Muscle of leg (tissue), 11 donors: Measurements from ENCODE around the gene TRIM65. TPM values are rescaled to one million over a fixed set of nuclear protein-coding genes. Genes with fewer than 3 reads are reported as not detected.
"Not testable (repeated sequence)": the region's sequence is repeated elsewhere in the genome, so short reads cannot be mapped to it uniquely, and the experiment has no call there.

ENCODE experiments used
- DNase-seq: peaks from one replicate; pipeline ENCODE4 v3.0.0; 2013
- H3K27ac ChIP-seq: one replicate; pipeline ENCODE4 v1.5.1; 2013; ENCODE audit warnings: mild to moderate bottlenecking, low read length, control low read depth
- H3K27me3 ChIP-seq: one replicate; pipeline ENCODE4 v1.6.1; 2013; ENCODE audit warnings: low read length; ENCODE audit not compliant: control insufficient read depth, insufficient read depth
- H3K36me3 ChIP-seq: one replicate; pipeline ENCODE4 v1.6.1; 2013; ENCODE audit warnings: low read length; ENCODE audit not compliant: control insufficient read depth, insufficient read depth
- H3K4me1 ChIP-seq: one replicate; pipeline ENCODE4 v1.6.1; 2013; ENCODE audit warnings: low read length; ENCODE audit not compliant: control insufficient read depth, insufficient read depth
- H3K4me3 ChIP-seq: one replicate; pipeline ENCODE4 v1.5.1; 2013; ENCODE audit warnings: low read length, control low read depth
- H3K9me3 ChIP-seq: replicated peaks from 2 replicates; pipeline ENCODE4 v1.6.1; 2013; ENCODE audit warnings: low read depth, low read length; ENCODE audit not compliant: control insufficient read depth
- WGBS: methylation state at CpG from one replicate; pipeline ENCODE4 v1.1.5; 2013; ENCODE audit warnings: missing lambda C conversion rate; ENCODE audit not compliant: insufficient coverage; 5-methylcytosine and 5-hydroxymethylcytosine counted together
- polyA plus RNA-seq, 8 donors: library from polyadenylated mRNA; unstranded; fragments of 120-200 nt; gene quantifications; one replicate each; pipeline versions ENCODE4 v1.2.1 to v1.2.3, GENCODE V29; 2013; ENCODE audit warnings: inconsistent platforms in 1 of 8, low replicate concordance in 1 of 8; ENCODE audit not compliant: insufficient read length in 8 of 8, insufficient read depth in 1 of 8
- total RNA-seq: library from RNA; stranded (reverse); fragments of 120-200 nt; gene quantifications from one replicate; pipeline ENCODE4 v1.2.4, GENCODE V29; 2013

Gene TRIM65
- total and polyA plus RNA-seq, 9 donors = 12.7 to 19.5 (median 15.8) TPM

- peak; percentile 60 for DNase-seq
- peak overlapping the region; percentile 79 for H3K4me3 ChIP-seq
- H3K27me3 ChIP-seq = no peaks in the 10 kb centered on the region
- 49% methylated on average over 5 of the region's 5 CpGs for whole genome bisulfite sequencing
- H3K4me1 ChIP-seq = peaks cover 54% of the 10 kb centered on the region
- no peaks in the 10 kb centered on the region for H3K9me3 ChIP-seq
- peak overlapping the region; percentile 99 for H3K27ac ChIP-seq
- peaks cover 35% of the 10 kb centered on the region for H3K36me3 ChIP-seq
Observed at GRCh38 chr17:75875940-75876189, 20.9 kb downstream of the TRIM65 start.

- Histone ChIP-seq H3K4me3 (no peak overlapping the region), H3K9me3 (no peaks in the 10 kb centered on the region), H3K36me3 (peaks cover 35% of the 10 kb centered on the region), H3K4me1 (peaks cover 58% of the 10 kb centered on the region), H3K27me3 (no peaks in the 10 kb centered on the region), H3K27ac (peak overlapping the region; percentile 99)
- DNase-seq = no peak
- 69% methylated on average over 8 of the region's 18 CpGs for WGBS
Observed at GRCh38 chr17:75875182-75875939, 21.4 kb downstream of the TRIM65 start.

GRCh38 chr17:75874323-75875181 is 22.2 kb downstream of the TRIM65 start:
- Histone ChIP-seq H3K27ac (no peak overlapping the region), H3K36me3 (peaks cover 35% of the 10 kb centered on the region), H3K27me3 (no peaks in the 10 kb centered on the region), H3K4me3 (no peak overlapping the region), H3K4me1 (peaks cover 66% of the 10 kb centered on the region), H3K9me3 (no peaks in the 10 kb centered on the region)
- peak; percentile 10 for DNase-seq
- WGBS = 85% methylated on average over 29 of the region's 38 CpGs

GRCh38 chr17:75873587-75874322 is 23.0 kb downstream of the TRIM65 start:
- Histone ChIP-seq H3K4me1 (peaks cover 70% of the 10 kb centered on the region), H3K27me3 (no peaks in the 10 kb centered on the region), H3K27ac (peak overlapping the region; percentile 76), H3K4me3 (no peak overlapping the region), H3K36me3 (peaks cover 35% of the 10 kb centered on the region), H3K9me3 (no peaks in the 10 kb centered on the region)
- DNase-seq = peak; percentile 16
- 80% methylated on average over 6 of the region's 11 CpGs for WGBS

- peak; percentile 86 for DNase-seq
- WGBS = 41% methylated on average over 10 of the region's 13 CpGs
- Histone ChIP-seq H3K36me3 (peaks cover 35% of the 10 kb centered on the region), H3K27me3 (no peaks in the 10 kb centered on the region), H3K9me3 (no peaks in the 10 kb centered on the region), H3K4me1 (peaks cover 67% of the 10 kb centered on the region), H3K27ac (peak overlapping the region; percentile 76), H3K4me3 (no peak overlapping the region)
Observed at GRCh38 chr17:75872434-75873351, 24.1 kb downstream of the TRIM65 start.

- H3K4me3 ChIP-seq, DNase-seq, H3K27me3 ChIP-seq, H3K9me3 ChIP-seq: not testable (repeated sequence)
- Histone ChIP-seq H3K36me3 (peaks cover 18% of the 10 kb centered on the region), H3K4me1 (peaks cover 45% of the 10 kb centered on the region), H3K27ac (peak overlapping the region; percentile 93)
- WGBS = no CpG with 5 or more reads among the region's 10 CpGs
Observed at GRCh38 chr17:75870228-75870627, 26.5 kb downstream of the TRIM65 start.

GRCh38 chr17:75869282-75870141 is 27.2 kb downstream of the TRIM65 start:
- peaks cover 46% of the 10 kb centered on the region for H3K4me1 ChIP-seq
- peak; percentile 69 for DNase-seq
- H3K27ac ChIP-seq = peak overlapping the region; percentile 93
- WGBS = 32% methylated on average over 11 of the region's 23 CpGs
- H3K9me3 ChIP-seq = no peaks in the 10 kb centered on the region
- peaks cover 11% of the 10 kb centered on the region for H3K36me3 ChIP-seq
- H3K4me3 ChIP-seq = no peak overlapping the region
- H3K27me3 ChIP-seq = no peaks in the 10 kb centered on the region

- not testable (repeated sequence) for H3K27me3 ChIP-seq, H3K9me3 ChIP-seq, H3K36me3 ChIP-seq, H3K4me3 ChIP-seq, DNase-seq
- peak overlapping the region; percentile 93 for H3K27ac ChIP-seq
- H3K4me1 ChIP-seq = peaks cover 51% of the 10 kb centered on the region
- 81% methylated on average over 5 of the region's 12 CpGs for WGBS
Observed at GRCh38 chr17:75868730-75869281, 27.9 kb downstream of the TRIM65 start.
